Heart left ventricle (tissue), 16 donors: Measurements from ENCODE around the gene SPECC1L. TPM values are rescaled to one million over a fixed set of nuclear protein-coding genes. Genes with fewer than 3 reads are reported as not detected.
A peak's percentile ranks its signal among the peaks of the same experiment; 100 is the strongest.

ENCODE experiments used
- ATAC-seq, 4 donors: fragments of 200-7000 bp; cut with Tn5 transposase; one replicate each; pipeline ENCODE4 v1.9.1; 2020 to 2022; ENCODE audit warnings: moderate library complexity in 4 of 4, mild to moderate bottlenecking in 3 of 4, moderate number of reproducible peaks in 1 of 4
- DNase-seq, 5 donors: peaks; one replicate each; pipeline ENCODE4 v3.0.0-alpha.2; 2020
- H3K27ac ChIP-seq, 12 donors: fragments of 200-600 bp; sonication (generic) in 4 of 12; one replicate each; pipeline versions ENCODE4 v1.5.0 to v1.8.0; 2016 to 2022; ENCODE audit warnings: mild to moderate bottlenecking in 2 of 12
- H3K27me3 ChIP-seq, 9 donors: fragments of 200-600 bp; sonication (generic) in 2 of 9; one replicate each; pipeline versions ENCODE4 v1.5.1 to v1.8.0; 2016 to 2022; ENCODE audit warnings: mild to moderate bottlenecking in 3 of 9
- H3K36me3 ChIP-seq, 9 donors: fragments of 200-600 bp; sonication (generic) in 2 of 9; one replicate each; pipeline versions ENCODE4 v1.5.0 to v1.8.0; 2018 to 2022; ENCODE audit warnings: mild to moderate bottlenecking in 2 of 9
- H3K4me1 ChIP-seq, 12 donors: fragments of 200-600 bp; sonication (generic) in 4 of 12; one replicate each; pipeline versions ENCODE4 v1.5.0 to v1.8.0; 2016 to 2022; ENCODE audit warnings: mild to moderate bottlenecking in 3 of 12
- H3K4me3 ChIP-seq, 12 donors: fragments of 200-600 bp; sonication (generic) in 4 of 12; one replicate each; pipeline versions ENCODE4 v1.5.0 to v1.8.0; 2017 to 2022; ENCODE audit warnings: mild to moderate bottlenecking in 9 of 12, moderate library complexity in 4 of 12
- H3K9me3 ChIP-seq, 12 donors: fragments of 200-600 bp; sonication (generic) in 4 of 12; one replicate each; pipeline versions ENCODE4 v1.5.0 to v1.8.0; 2016 to 2022; ENCODE audit warnings: mild to moderate bottlenecking in 1 of 12
- CTCF ChIP-seq, 12 donors: fragments of 200-600 bp; sonication (generic) in 4 of 12; IDR thresholded peaks; one replicate each; pipeline versions ENCODE4 v1.5.0 to v1.8.0; 2018 to 2022; ENCODE audit warnings: antibody characterized with exemption in 12 of 12, mild to moderate bottlenecking in 5 of 12
- POLR2A ChIP-seq, 2 donors: fragments of 450-650 bp; IDR thresholded peaks; one replicate each; pipeline ENCODE4 v1.6.1; 2017; ENCODE audit warnings: antibody characterized with exemption in 2 of 2, mild to moderate bottlenecking in 2 of 2, moderate library complexity in 2 of 2
- WGBS, 4 donors: extraction: QIAGEN DNeasy Blood & Tissue Kit in 2 of 4; methylation state at CpG; one replicate each; pipeline versions ENCODE4 v1.1.5 to v1.1.7; 2013 to 2018; 5-methylcytosine and 5-hydroxymethylcytosine counted together
- intact Hi-C, 10 donors: fragments of 100-400 bp; cut with DNase I; formaldehyde crosslinking; loops; one replicate each; pipeline versions ENCODE4 v1.11.1 to v1.14.2; 2022
- polyA plus RNA-seq, 2 donors: library from polyadenylated mRNA; stranded (reverse); fragments of 200-250 nt; gene quantifications; one replicate each; pipeline ENCODE4 v1.2.3, GENCODE V29; 2013
- total RNA-seq, 9 donors: library from RNA; depleted of rRNA in 2 of 9; stranded (reverse); fragments of >200 nt in 2 of 9; fragmentation: NEBNext Ultra II Directional in 3 of 9; extraction: Animal tissue kit (Norgen Biotek cat#: 25700) in 3 of 9; gene quantifications; one replicate each; pipeline versions ENCODE4 v1.1.0 to v1.2.4, GENCODE V29; 2016 to 2023
- donor health status: ischemic (EF 13 %, LVEDD 7.1; RV severe dilation, severe dysfunction).
- donor health status: healthy with polysubstance abuse.
- donor health status: DM: no; HTN: yes; CAD: no.
- donor health status: DM: no; HTN: no; CAD: no.
- donor health status: ischemic (EF 25% LVEDD 6.9; RV normal size, moderate dysfunction).
- donor health status: ischemic (EF 25% LVEDD 5.7; RV mildly dilated, moderate dysfunction).
- donor health status: healthy.
- donor health status: DM: yes; HTN: yes; CAD: no.
- donor health status: ischemic (EF 35%, LVEDD 5.7; RV mildly dilated, moderate dysfunction).
- donor health status: nonischemic (EF 11% LVEDD 7.7; RV severe dilation, severe dysfunction).
- donor health status: DM: yes; HTN: yes; CAD: no.
- donor health status: PGD.
- donor health status: ischemic (EF 29% LVEDD 5.4; RV normal size, mild dysfunction).
- donor health status: nonischemic (EF 23%, LVEDD 6.1; RV moderate dilation, normal function).

The SPECC1L gene
- total and polyA plus RNA-seq, 11 donors = 9.8 to 65.3 (median 38.9) TPM

DNA sequence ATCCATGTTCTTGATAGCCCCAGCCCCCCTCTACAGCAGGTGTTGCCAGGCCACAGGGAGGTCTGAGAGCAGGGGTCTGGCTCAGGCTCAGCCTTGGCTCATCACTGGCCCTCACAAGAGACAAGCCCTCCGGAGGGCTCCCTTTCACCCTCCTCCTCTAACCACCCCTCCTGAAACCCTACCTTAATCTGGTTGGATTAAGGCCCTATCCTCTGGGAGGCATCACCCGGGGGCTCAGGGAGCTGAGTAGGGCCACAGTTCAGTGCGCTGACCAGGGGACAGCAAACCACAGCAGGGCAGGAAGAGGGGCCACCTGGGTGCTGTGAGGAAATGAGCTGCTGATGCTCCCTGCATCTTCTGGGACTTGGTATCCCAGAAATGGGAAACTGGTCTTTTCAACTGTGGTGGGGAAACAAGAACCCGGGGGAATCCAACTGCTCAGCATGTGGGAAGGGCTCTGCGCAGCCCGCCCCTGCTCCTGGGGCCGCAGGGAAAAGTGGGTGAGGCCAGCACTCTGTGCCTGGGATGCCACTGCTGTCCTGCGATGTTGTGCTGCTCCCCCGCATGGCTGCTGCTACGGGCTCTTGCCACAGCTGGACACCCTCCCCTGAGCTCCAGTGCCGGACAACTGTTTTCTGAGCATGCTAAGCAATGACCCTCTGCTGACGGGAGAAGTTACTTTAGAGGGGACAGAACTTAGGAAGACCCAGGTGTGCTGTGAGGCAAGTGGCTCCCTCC lies 174.3 kb downstream of the SPECC1L start:
- TF ChIP-seq POLR2A (IDR thresholded peaks at IDR 0.05) (no peak), CTCF (IDR thresholded peaks at IDR 0.05) (no peak)
- intact Hi-C loops = no loop called here
- no peaks in the 10 kb centered on the region for H3K27me3 ChIP-seq
- no peak overlapping the region for H3K4me3 ChIP-seq
- no peaks in the 10 kb centered on the region for H3K9me3 ChIP-seq
- H3K36me3 ChIP-seq = peaks cover 0 to 32% (median 5%) of the 10 kb centered on the region in 9 donors
- DNase-seq (peak in 2 of 5 donors; percentile 42 to 58), ATAC-seq (peak in 1 of 4 donors; percentile 28)
- peak overlapping the region in 2 of 12 donors; percentile 8 to 18 for H3K27ac ChIP-seq
- WGBS, 4 donors = 59 to 78% (median 68%) methylated on average over 12 of the region's 12 CpGs
- peaks cover 0 to 55% (median 17%) of the 10 kb centered on the region in 12 donors for H3K4me1 ChIP-seq

DNA sequence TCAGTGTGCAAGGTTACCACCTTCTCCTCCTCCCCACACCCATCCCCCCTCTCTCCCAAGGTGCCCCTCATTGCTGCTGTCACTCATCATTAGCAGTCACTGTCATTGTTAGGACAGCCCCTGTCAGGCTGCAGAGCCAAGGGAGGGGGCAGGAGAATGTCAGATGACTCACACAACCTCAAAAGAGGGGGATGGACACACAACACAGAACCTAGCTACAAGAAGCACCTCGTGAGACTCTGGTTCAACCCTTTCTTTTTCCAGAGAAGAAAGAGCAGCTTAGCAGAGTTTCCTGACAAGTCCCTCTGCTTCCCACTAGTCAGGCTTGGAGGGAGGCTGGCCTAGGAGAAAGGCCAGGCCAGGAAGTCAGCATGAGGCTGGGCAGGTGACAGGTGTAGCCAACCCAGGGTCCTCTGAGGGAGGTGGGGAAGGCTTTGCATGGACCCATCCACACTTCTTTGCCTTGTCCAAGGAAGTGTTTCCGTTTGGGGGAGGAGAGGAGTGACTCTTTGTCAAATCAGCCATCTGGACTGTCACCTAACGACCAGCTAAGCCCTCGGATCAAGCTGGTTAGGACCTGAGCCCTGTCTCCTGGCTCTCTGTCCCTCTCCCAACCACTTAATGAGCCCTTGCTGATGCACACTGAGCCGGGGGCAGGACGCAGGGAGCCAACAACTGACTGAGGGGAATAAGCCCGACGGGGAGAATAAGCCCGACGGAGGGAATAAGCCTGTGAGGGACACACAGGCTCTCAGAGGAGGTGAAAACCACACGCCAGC lies 175.0 kb downstream of the SPECC1L start:
- Histone ChIP-seq H3K27me3 (no peaks in the 10 kb centered on the region), H3K9me3 (no peaks in the 10 kb centered on the region), H3K4me3 (no peak overlapping the region), H3K4me1 (peaks cover 0 to 55% (median 25%) of the 10 kb centered on the region in 12 donors), H3K36me3 (peaks cover 0 to 31% (median 5%) of the 10 kb centered on the region in 9 donors), H3K27ac (peak overlapping the region in 1 of 12 donors; percentile 2)
- TF ChIP-seq CTCF (IDR thresholded peaks at IDR 0.05) (no peak), POLR2A (IDR thresholded peaks at IDR 0.05) (no peak)
- DNase-seq (no peak), ATAC-seq (peak in 1 of 4 donors; percentile 11)
- WGBS, 4 donors = 71 to 77% (median 72%) methylated on average over 11 of the region's 11 CpGs
- intact Hi-C loops = no loop called here

- ATAC-seq = no peak
- peaks cover 0 to 54% (median 30%) of the 10 kb centered on the region in 12 donors for H3K4me1 ChIP-seq
- no peak for DNase-seq
- H3K9me3 ChIP-seq = peaks cover 0 to 2% (median 0%) of the 10 kb centered on the region in 12 donors
- TF ChIP-seq POLR2A (IDR thresholded peaks at IDR 0.05) (no peak), CTCF (IDR thresholded peaks at IDR 0.05) (no peak)
- intact Hi-C loops = no loop called here
- H3K27ac ChIP-seq = peak overlapping the region in 1 of 12 donors; percentile 2
- WGBS, 4 donors = 83 to 94% (median 90%) methylated on average over 3 of the region's 3 CpGs
- no peaks in the 10 kb centered on the region for H3K27me3 ChIP-seq
- peaks cover 0 to 25% (median 4%) of the 10 kb centered on the region in 9 donors for H3K36me3 ChIP-seq
- H3K4me3 ChIP-seq = no peak overlapping the region
These were observed 175.6 kb downstream of the SPECC1L start for GRCh38 chr22:24446260-24446611.

DNA sequence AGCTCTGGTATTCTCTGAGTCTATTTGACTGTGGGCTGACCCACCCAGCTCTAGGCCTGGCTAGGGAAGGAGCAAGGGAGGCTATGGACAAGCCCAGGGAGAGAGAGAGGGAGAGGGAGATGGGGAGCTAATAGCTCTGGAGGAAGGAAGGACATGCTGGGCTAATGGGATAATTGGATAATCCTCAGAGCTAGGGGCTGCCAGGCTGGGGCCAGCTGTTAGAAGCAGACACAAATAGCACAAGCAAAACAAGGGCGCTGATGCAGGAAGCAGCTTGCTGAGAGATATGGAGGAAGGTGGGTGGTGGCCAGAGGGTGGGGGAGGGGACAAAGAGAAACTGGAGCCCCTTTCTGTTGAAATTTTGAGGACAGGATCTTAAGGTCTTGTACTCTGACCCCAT lies 180.0 kb downstream of the SPECC1L start:
- no peak for TF ChIP-seq CTCF (IDR thresholded peaks at IDR 0.05)
- no peak for TF ChIP-seq POLR2A (IDR thresholded peaks at IDR 0.05)
- H3K27ac ChIP-seq = peak overlapping the region in 8 of 12 donors; percentile 2 to 62 (median 33)
- H3K4me3 ChIP-seq = no peak overlapping the region
- H3K4me1 ChIP-seq = peaks cover 1 to 37% (median 21%) of the 10 kb centered on the region in 12 donors
- DNase-seq (peak in 2 of 5 donors; percentile 52 to 67), ATAC-seq (peak; percentile 25 to 79 (median 72))
- peaks cover 0 to 11% (median 0%) of the 10 kb centered on the region in 12 donors for H3K9me3 ChIP-seq
- H3K27me3 ChIP-seq = no peaks in the 10 kb centered on the region
- intact Hi-C loops = no loop called here
- WGBS, 4 donors = 12 to 34% (median 26%) methylated on average over 1 of the region's 1 CpG
- H3K36me3 ChIP-seq = no peaks in the 10 kb centered on the region
